Adrenal gland (tissue), 12 donors: ENCODE measurements around the gene SMYD1. TPM values are rescaled to one million over a fixed set of nuclear protein-coding genes. Genes with fewer than 3 reads are reported as not detected.

Experiments used
- DNase-seq, 7 donors: peaks; one replicate each; pipeline ENCODE4 v3.0.0-alpha.2; 2019 to 2020
- H3K27ac ChIP-seq, 5 donors: fragments of 200-600 bp; sonication (generic) in 4 of 5; 1 replicate in 3 of 5; 2 replicates in 2 of 5; pipeline versions ENCODE4 v1.5.1 to v1.8.0; 2016 to 2020; ENCODE audit warnings: mild to moderate bottlenecking in 1 of 5
- H3K27me3 ChIP-seq: fragments of 200-600 bp; 2 replicates; pipeline ENCODE4 v1.8.0; 2021
- H3K36me3 ChIP-seq, 2 donors: fragments of 200-600 bp; replicated peaks in 1 of 2; 1 replicate in 1 of 2; 2 replicates in 1 of 2; pipeline versions ENCODE4 v1.5.1 to v1.8.0; 2018 to 2022
- H3K4me1 ChIP-seq, 2 donors: fragments of 200-600 bp; replicated peaks in 1 of 2; 1 replicate in 1 of 2; 2 replicates in 1 of 2; pipeline versions ENCODE4 v1.5.1 to v1.8.0; 2018 to 2021
- H3K4me3 ChIP-seq, 4 donors: fragments of 200-600 bp; sonication (generic) in 3 of 4; one replicate each; pipeline ENCODE4 v1.5.1; 2016 to 2018
- H3K9me3 ChIP-seq, 3 donors: fragments of 200-600 bp; sonication (generic) in 1 of 3; replicated peaks in 1 of 3; 1 replicate in 2 of 3; 2 replicates in 1 of 3; pipeline versions ENCODE4 v1.5.1 to v1.8.0; 2016 to 2021
- POLR2A ChIP-seq, 2 donors: fragments of 450-650 bp; IDR thresholded peaks; one replicate each; pipeline ENCODE4 v1.6.1; 2017; ENCODE audit warnings: antibody characterized with exemption in 2 of 2, mild to moderate bottlenecking in 2 of 2, moderate library complexity in 1 of 2
- WGBS, 4 donors: extraction: QIAGEN DNeasy Blood & Tissue Kit in 2 of 4; methylation state at CpG; one replicate each; pipeline versions ENCODE4 v1.1.5 to v1.1.7; 2013 to 2017; 5-methylcytosine and 5-hydroxymethylcytosine counted together
- intact Hi-C, 2 donors: fragments of 100-400 bp; cut with DNase I; formaldehyde crosslinking; loops; one replicate each; pipeline versions ENCODE4 v1.14.1 to v1.15.0; 2022 to 2023
- polyA plus RNA-seq, 3 donors: library from polyadenylated mRNA; stranded (reverse); fragments of 200-250 nt in 2 of 3; fragments of 350-450 nt in 1 of 3; fragmentation: Illumina TruSeq in 1 of 3; extraction: RNeasy Lipid Tissue Mini Kit (QIAGEN cat#74804) in 1 of 3; gene quantifications; one replicate each; pipeline ENCODE4 v1.2.3, GENCODE V29; 2013 to 2014
- total RNA-seq, 9 donors: library from RNA; depleted of rRNA in 4 of 9; stranded (reverse); fragments of >200 nt in 4 of 9; fragments of 120-200 nt in 1 of 9; fragmentation: NEBNext Ultra II Directional in 1 of 9; extraction: Animal tissue kit (Norgen Biotek cat#: 25700) in 1 of 9; gene quantifications; one replicate each; pipeline versions ENCODE4 v1.1.0 to v1.2.4, GENCODE V29; 2013 to 2023
- TF ChIP-seq, protein P1 (sequence below), 6 experiments: fragments of 450-650 bp in 4 of 6; fragments of 200-600 bp in 2 of 6; sonication (generic) in 1 of 6; IDR thresholded peaks; 1 replicate in 5 of 6; 2 replicates in 1 of 6; pipeline versions ENCODE4 v1.5.1 to v1.8.0; 2016 to 2021; ENCODE audit warnings: antibody characterized with exemption in 6 of 6, mild to moderate bottlenecking in 2 of 6, moderate library complexity in 1 of 6
- donor health status: healthy with polysubstance abuse.
- donor health status: Bipolar disorder and iron deficiency.
- donor health status: DM: yes; HTN: yes; CAD: no.
- donor health status: DM: no; HTN: no; CAD: no.
- donor health status: DM: no; HTN: no; CAD: no.
- donor health status: DM: yes; HTN: yes; CAD: no.

Gene SMYD1
- total and polyA plus RNA-seq, 12 donors: under 0.01 to 0.34 (median 0.07) TPM; not detected in 8

DNA sequence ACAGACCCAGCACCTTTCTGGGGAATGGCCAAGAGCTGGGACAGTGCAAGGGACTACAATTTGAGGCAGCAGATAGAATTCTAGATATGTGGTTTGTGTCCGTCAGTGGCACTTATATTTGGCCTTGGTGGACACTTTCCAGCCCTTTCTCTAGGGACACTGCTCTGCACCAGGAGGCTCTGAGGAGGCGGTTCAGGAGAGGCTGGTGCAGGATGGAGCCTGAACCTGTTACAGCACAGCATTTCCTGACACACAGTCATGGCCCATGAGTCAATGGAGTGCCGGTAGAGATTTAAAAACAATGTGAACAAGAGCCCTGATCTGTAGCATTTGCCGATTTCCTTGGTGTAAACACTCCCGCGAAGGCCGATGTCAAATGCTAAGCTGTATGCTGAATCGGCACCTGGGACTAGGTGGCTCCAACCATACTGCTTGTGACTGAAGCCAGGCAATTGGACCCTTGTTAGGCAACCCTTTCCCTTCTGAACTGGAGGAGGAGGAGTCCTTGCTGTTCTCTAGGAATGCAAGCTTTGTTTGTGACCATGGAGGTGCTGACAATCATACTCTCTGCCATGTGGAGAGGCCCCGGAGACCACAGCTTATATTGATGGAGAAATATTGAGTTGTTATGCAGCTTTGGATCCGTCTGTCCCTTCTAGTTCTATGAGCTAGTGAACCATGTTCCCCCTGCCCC is 48.3 kb downstream of the SMYD1 start:
- intact Hi-C loops: no loop called here
- Histone ChIP-seq H3K27ac (no peak overlapping the region), H3K4me3 (no peak overlapping the region), H3K4me1 (no peaks in the 10 kb centered on the region), H3K27me3 (no peaks in the 10 kb centered on the region), H3K36me3 (no peaks in the 10 kb centered on the region), H3K9me3 (no peaks in the 10 kb centered on the region)
- DNase-seq: no peak
- TF ChIP-seq, protein P1, sequence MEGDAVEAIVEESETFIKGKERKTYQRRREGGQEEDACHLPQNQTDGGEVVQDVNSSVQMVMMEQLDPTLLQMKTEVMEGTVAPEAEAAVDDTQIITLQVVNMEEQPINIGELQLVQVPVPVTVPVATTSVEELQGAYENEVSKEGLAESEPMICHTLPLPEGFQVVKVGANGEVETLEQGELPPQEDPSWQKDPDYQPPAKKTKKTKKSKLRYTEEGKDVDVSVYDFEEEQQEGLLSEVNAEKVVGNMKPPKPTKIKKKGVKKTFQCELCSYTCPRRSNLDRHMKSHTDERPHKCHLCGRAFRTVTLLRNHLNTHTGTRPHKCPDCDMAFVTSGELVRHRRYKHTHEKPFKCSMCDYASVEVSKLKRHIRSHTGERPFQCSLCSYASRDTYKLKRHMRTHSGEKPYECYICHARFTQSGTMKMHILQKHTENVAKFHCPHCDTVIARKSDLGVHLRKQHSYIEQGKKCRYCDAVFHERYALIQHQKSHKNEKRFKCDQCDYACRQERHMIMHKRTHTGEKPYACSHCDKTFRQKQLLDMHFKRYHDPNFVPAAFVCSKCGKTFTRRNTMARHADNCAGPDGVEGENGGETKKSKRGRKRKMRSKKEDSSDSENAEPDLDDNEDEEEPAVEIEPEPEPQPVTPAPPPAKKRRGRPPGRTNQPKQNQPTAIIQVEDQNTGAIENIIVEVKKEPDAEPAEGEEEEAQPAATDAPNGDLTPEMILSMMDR (IDR thresholded peaks at IDR 0.05): no peak
- no peak for TF ChIP-seq POLR2A (IDR thresholded peaks at IDR 0.05)
- 74 to 87% (median 84%) methylated on average over 10 of the region's 10 CpGs for WGBS, 4 donors

DNA sequence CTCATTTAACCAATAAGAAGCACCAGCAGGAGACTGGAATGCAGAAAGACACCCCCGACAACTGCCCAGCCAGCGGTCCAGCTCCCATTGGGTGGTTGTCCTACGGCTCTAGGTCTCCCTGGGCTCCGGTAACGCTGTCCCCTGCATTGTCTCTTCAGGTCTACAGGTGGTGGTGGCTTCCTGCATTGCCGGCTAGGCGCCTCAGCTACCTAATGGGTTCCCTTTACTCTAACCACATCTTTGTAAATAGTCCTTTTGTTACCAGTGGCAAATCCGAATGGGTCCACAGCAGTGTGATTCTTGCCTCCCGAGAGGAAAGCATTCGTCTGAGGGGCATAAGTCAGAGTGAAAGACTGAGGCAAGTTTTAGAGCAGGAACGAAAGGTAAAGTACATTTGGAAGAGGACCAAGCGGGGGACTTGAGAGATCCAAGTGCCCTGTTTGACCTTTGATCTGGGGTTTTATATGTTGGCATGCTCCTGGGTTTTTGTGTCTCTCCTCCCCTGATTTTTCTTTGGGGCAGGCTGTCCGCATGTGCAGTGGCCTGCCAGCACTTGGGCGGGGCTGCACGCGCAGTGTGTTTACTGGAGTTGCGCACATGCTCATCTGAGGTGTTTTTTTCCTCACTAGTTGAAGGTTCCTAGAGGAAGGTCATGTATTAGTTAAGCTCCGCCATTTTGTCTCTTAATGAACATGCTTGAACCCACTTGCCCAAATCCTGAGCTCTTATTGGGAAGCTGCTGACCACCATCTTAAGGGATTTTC is 49.2 kb downstream of the SMYD1 start:
- no peak overlapping the region for H3K27ac ChIP-seq
- no peaks in the 10 kb centered on the region for H3K9me3 ChIP-seq
- DNase-seq: no peak
- TF ChIP-seq POLR2A (IDR thresholded peaks at IDR 0.05): no peak
- TF ChIP-seq, protein P1 (IDR thresholded peaks at IDR 0.05): no peak
- 82 to 94% (median 87%) methylated on average over 18 of the region's 18 CpGs for WGBS, 4 donors
- no peaks in the 10 kb centered on the region for H3K4me1 ChIP-seq
- H3K27me3 ChIP-seq: no peaks in the 10 kb centered on the region
- no peak overlapping the region for H3K4me3 ChIP-seq
- no peaks in the 10 kb centered on the region for H3K36me3 ChIP-seq
- intact Hi-C loops: no loop called here

DNA sequence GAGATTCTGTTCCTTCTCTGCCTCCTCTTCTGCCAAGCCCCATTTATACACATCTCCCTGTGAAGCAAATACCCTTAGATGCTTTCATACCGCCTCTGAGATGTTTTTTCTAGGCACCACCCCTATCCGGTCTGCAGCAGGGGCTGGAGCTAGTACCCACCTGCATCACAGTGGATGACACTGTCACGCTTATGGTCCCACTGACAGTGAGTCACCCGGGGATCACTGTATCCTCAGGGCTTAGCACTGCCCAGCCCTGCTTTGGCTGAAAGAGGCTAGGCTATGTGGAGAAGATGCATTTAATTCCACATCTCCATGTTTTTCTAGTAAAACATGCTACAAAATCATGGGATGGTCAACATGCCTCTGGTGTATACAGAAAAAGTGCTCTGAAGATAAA is 50.3 kb downstream of the SMYD1 start:
- intact Hi-C loops: no loop called here
- Histone ChIP-seq H3K4me1 (no peaks in the 10 kb centered on the region), H3K4me3 (no peak overlapping the region), H3K36me3 (no peaks in the 10 kb centered on the region), H3K27ac (no peak overlapping the region), H3K27me3 (no peaks in the 10 kb centered on the region), H3K9me3 (no peaks in the 10 kb centered on the region)
- no peak for DNase-seq
- 59 to 85% (median 79%) methylated on average over 3 to 4 of the region's 4 CpGs for WGBS, 4 donors
- TF ChIP-seq POLR2A (IDR thresholded peaks at IDR 0.05): no peak
- TF ChIP-seq, protein P1 (IDR thresholded peaks at IDR 0.05): no peak

DNA sequence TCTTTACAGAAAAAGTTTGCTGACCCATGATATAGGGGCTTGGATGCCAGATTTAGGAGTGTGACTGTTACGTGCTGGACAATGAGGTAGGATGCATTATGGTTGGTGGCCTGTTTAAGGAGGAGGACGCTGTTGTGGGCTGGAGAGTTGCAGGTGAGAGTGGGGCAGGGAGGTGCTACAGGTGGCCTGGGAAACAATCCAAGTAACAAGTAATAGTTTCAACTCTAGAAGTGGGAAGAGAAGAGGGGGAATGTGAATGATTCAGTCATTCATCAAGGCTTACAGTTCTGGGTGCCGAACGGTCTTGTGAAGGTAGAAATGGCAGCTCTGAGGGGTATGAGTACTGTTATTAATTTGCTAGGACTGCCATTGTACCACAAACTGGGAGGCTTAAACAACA is 54.1 kb downstream of the SMYD1 start:
- TF ChIP-seq, protein P1 (IDR thresholded peaks at IDR 0.05): no peak
- no peak for TF ChIP-seq POLR2A (IDR thresholded peaks at IDR 0.05)
- no peaks in the 10 kb centered on the region for H3K4me1 ChIP-seq
- intact Hi-C loops: no loop called here
- DNase-seq: no peak
- H3K27me3 ChIP-seq: no peaks in the 10 kb centered on the region
- H3K9me3 ChIP-seq: no peaks in the 10 kb centered on the region
- H3K27ac ChIP-seq: no peak overlapping the region
- H3K36me3 ChIP-seq: no peaks in the 10 kb centered on the region
- WGBS, 4 donors: 75 to 98% (median 93%) methylated on average over 4 of the region's 4 CpGs
- no peak overlapping the region for H3K4me3 ChIP-seq
